ENCODE measurements around the gene KIF22. TPM values are rescaled to one million over a fixed set of nuclear protein-coding genes. Genes with fewer than 3 reads are reported as not detected.

KIF22 gene
- total RNA-seq, 1 experiment from 2014 or later = 155 TPM

- no peak overlapping the region for H3K27ac ChIP-seq (ENCODE audit: low read depth, low read length)
- no peak overlapping the region for H2AFZ ChIP-seq (ENCODE audit: low read depth, low read length, poor library complexity, severe bottlenecking)
- POLR2A ChIA-PET = no interaction called here
- DNase-seq (ENCODE audit: low read depth, low spot score) = no peak
- ATAC-seq = no peak
- no peaks in the 10 kb centered on the region for H3K27me3 ChIP-seq (ENCODE audit: insufficient read depth, low read length)
- H3K9me2 ChIP-seq (ENCODE audit: insufficient read depth) = no peaks in the 10 kb centered on the region
- H3K36me3 ChIP-seq (ENCODE audit: control insufficient read depth in 1 of 2, insufficient read depth in 2 of 2, low read length in 2 of 2) = no peaks in the 10 kb centered on the region
- no peaks in the 10 kb centered on the region for H4K20me1 ChIP-seq (ENCODE audit: insufficient read depth)
- no TSS peak for BruUV-seq (replicated peaks)
- H3K4me2 ChIP-seq (ENCODE audit: low read length) = no peak overlapping the region
- H3K9me3 ChIP-seq (ENCODE audit: control insufficient read depth in 1 of 2, insufficient read depth in 1 of 2, low read depth in 1 of 2, low read length in 2 of 2) = no peaks in the 10 kb centered on the region
- RAD21 ChIA-PET (ENCODE audit: low non-redundant PET in 1 of 2, low total read pairs in 2 of 2, uncharacterized antibody in 2 of 2, unreplicated experiment in 2 of 2) = no interaction called here
- CTCF ChIA-PET = interaction anchor here (0.7 kb wide), 1 partner anchor 45 kb away, joined by 3 read pairs; no protein-coding TSS in a partner anchor
- intact Hi-C loops (cut with micrococcal nuclease) = no loop called here
- H3K4me3 ChIP-seq (replicated peaks in 1 of 2; ENCODE audit: low read depth in 1 of 2, low read length in 2 of 2) = no peak overlapping the region
- H3K79me2 ChIP-seq (ENCODE audit: insufficient read depth, low read length) = no peaks in the 10 kb centered on the region
- no peak overlapping the region for H3K9ac ChIP-seq (ENCODE audit: low read length)
- H3K4me1 ChIP-seq (ENCODE audit: control insufficient read depth in 1 of 2, insufficient read depth in 2 of 2, low read length in 2 of 2) = no peaks in the 10 kb centered on the region
- TF ChIP-seq EGR1 (IDR thresholded peaks at IDR 0.05; ENCODE audit: low read depth) (no peak), RAD21 (IDR thresholded peaks at IDR 0.05; ENCODE audit: low read depth) (no peak), SRF (IDR thresholded peaks at IDR 0.05; ENCODE audit: low read depth) (no peak), JUND (IDR thresholded peaks at IDR 0.05) (no peak), POLR2A (IDR thresholded peaks at IDR 0.05; ENCODE audit: borderline replicate concordance, extremely low read depth, insufficient read depth, insufficient read length) (no peak), CTCF (IDR thresholded peaks at IDR 0.05 in 2 of 3, conservative IDR thresholded peaks at IDR 0.05 in 1 of 3; ENCODE audit: borderline replicate concordance in 1 of 3, insufficient read depth in 1 of 3, low read depth in 2 of 3, low read length in 2 of 3) (no peak)
Measured at GRCh38 chr16:29743827-29744531, 46.6 kb upstream of the KIF22 start.

- Histone ChIP-seq H3K9me3 (ENCODE audit: control insufficient read depth in 1 of 2, insufficient read depth in 1 of 2, low read depth in 1 of 2, low read length in 2 of 2) (no peaks in the 10 kb centered on the region), H3K4me3 (replicated peaks in 1 of 2; ENCODE audit: low read depth in 1 of 2, low read length in 2 of 2) (no peak overlapping the region), H3K4me1 (ENCODE audit: control insufficient read depth in 1 of 2, insufficient read depth in 2 of 2, low read length in 2 of 2) (no peaks in the 10 kb centered on the region), H3K27me3 (ENCODE audit: insufficient read depth, low read length) (no peaks in the 10 kb centered on the region), H3K79me2 (ENCODE audit: insufficient read depth, low read length) (no peaks in the 10 kb centered on the region), H3K9me2 (ENCODE audit: insufficient read depth) (no peaks in the 10 kb centered on the region), H3K9ac (ENCODE audit: low read length) (no peak overlapping the region), H2AFZ (ENCODE audit: low read depth, low read length, poor library complexity, severe bottlenecking) (no peak overlapping the region), H3K27ac (ENCODE audit: low read depth, low read length) (no peak overlapping the region), H3K36me3 (ENCODE audit: control insufficient read depth in 1 of 2, insufficient read depth in 2 of 2, low read length in 2 of 2) (no peaks in the 10 kb centered on the region), H4K20me1 (ENCODE audit: insufficient read depth) (no peaks in the 10 kb centered on the region), H3K4me2 (ENCODE audit: low read length) (no peak overlapping the region)
- no TSS peak for BruUV-seq (replicated peaks)
- ChIA-PET RAD21 (ENCODE audit: low non-redundant PET in 1 of 2, low total read pairs in 2 of 2, uncharacterized antibody in 2 of 2, unreplicated experiment in 2 of 2) (no interaction called here), CTCF (interaction anchor here (0.7 kb wide), 1 partner anchor 46 kb away, joined by 3 read pairs; no protein-coding TSS in a partner anchor), POLR2A (no interaction called here)
- intact Hi-C loops (cut with micrococcal nuclease) = no loop called here
- ATAC-seq = no peak
- DNase-seq (ENCODE audit: low read depth, low spot score) = no peak
- TF ChIP-seq REST (IDR thresholded peaks at IDR 0.05; ENCODE audit: low read depth) (no peak), EZH2 (IDR thresholded peaks at IDR 0.05) (no peak), ELF1 (IDR thresholded peaks at IDR 0.05; ENCODE audit: borderline replicate concordance, low read depth) (no peak), RAD21 (IDR thresholded peaks at IDR 0.05; ENCODE audit: low read depth) (no peak), SIN3A (IDR thresholded peaks at IDR 0.05; ENCODE audit: low read depth) (no peak), YY1 (IDR thresholded peaks at IDR 0.05; ENCODE audit: extremely low read depth, insufficient replicate concordance, low read depth, low read length) (no peak), SP1 (IDR thresholded peaks at IDR 0.05; ENCODE audit: low read depth) (no peak), TCF7L2 (IDR thresholded peaks at IDR 0.05; ENCODE audit: borderline replicate concordance, extremely low read depth, insufficient read depth, insufficient read length) (no peak), ATF3 (IDR thresholded peaks at IDR 0.05) (no peak), EZH2phosphoT487 (IDR thresholded peaks at IDR 0.05; ENCODE audit: borderline replicate concordance) (no peak)
Measured at GRCh38 chr16:29744541-29745101, 45.9 kb upstream of the KIF22 start.
